Activated gamma-delta T cell (primary cell): Measurements from ENCODE around the gene AP3M1.

Experiments
- DNase-seq: peaks from one replicate; lab custom pipeline; 2025; lab: John Stamatoyannopoulos, UW

Gene AP3M1

GRCh38 chr10:74114041-74114448, 36.6 kb downstream of the AP3M1 start:
- DNase-seq = no peak

- DNase-seq = no peak
Measured at GRCh38 chr10:74113546-74113945, 37.1 kb downstream of the AP3M1 start.

- DNase-seq = no peak
Measured at GRCh38 chr10:74111799-74112198, 38.8 kb downstream of the AP3M1 start.

GRCh38 chr10:74110120-74110519, 40.5 kb downstream of the AP3M1 start:
- no peak for DNase-seq

GRCh38 chr10:74109452-74109851, 41.2 kb downstream of the AP3M1 start:
- no peak for DNase-seq

- no peak for DNase-seq
Measured at GRCh38 chr10:74107391-74107790, 43.2 kb downstream of the AP3M1 start.

GRCh38 chr10:74104996-74105395, 45.6 kb downstream of the AP3M1 start:
- DNase-seq = no peak

GRCh38 chr10:74104480-74104879, 46.1 kb downstream of the AP3M1 start:
- DNase-seq = no peak

GRCh38 chr10:74103560-74104258, 46.9 kb downstream of the AP3M1 start:
- no peak for DNase-seq

- DNase-seq = no peak
Measured at GRCh38 chr10:74099836-74100235, 50.8 kb downstream of the AP3M1 start.

GRCh38 chr10:74099420-74099819, 51.2 kb downstream of the AP3M1 start:
- no peak for DNase-seq

GRCh38 chr10:74097776-74098175, 52.9 kb downstream of the AP3M1 start:
- DNase-seq = no peak

- DNase-seq = no peak
Measured at GRCh38 chr10:74096777-74097176, 53.9 kb downstream of the AP3M1 start.

GRCh38 chr10:74094231-74094630, 56.4 kb downstream of the AP3M1 start:
- DNase-seq = no peak

- no peak for DNase-seq
Measured at GRCh38 chr10:74093530-74094164, 57.0 kb downstream of the AP3M1 start.

- DNase-seq = no peak
Measured at GRCh38 chr10:74092372-74092771, 58.3 kb downstream of the AP3M1 start.

GRCh38 chr10:74088722-74089121, 61.9 kb downstream of the AP3M1 start:
- DNase-seq = no peak

- DNase-seq = no peak
Measured at GRCh38 chr10:74086317-74086716, 64.3 kb downstream of the AP3M1 start.

GRCh38 chr10:74084955-74085354, 65.7 kb downstream of the AP3M1 start:
- DNase-seq = no peak

GRCh38 chr10:74083304-74083703, 67.3 kb downstream of the AP3M1 start:
- no peak for DNase-seq

- DNase-seq = no peak
Measured at GRCh38 chr10:74081941-74082718, 68.5 kb downstream of the AP3M1 start.

GRCh38 chr10:74081192-74081803, 69.3 kb downstream of the AP3M1 start:
- no peak for DNase-seq
